IMR-90 (cell line): Measurements from ENCODE around the gene NGFR. TPM values are rescaled to one million over a fixed set of nuclear protein-coding genes. Genes with fewer than 3 reads are reported as not detected.

Experiments used
- ATAC-seq: fragments of 200-7000 bp; cut with Tn5 transposase; 2 replicates; pipeline ENCODE4 v1.9.1; 2020; ENCODE audit warnings: low read depth, mild to moderate bottlenecking, moderate library complexity
- BruUV-seq: library from RNA; stranded (reverse); fragments of 400-500 nt; replicated peaks from 2 replicates; lab custom pipeline; 2021; lab: Mats Ljungman, UMichigan
- CTCF ChIA-PET: fragments of 300-600 bp; formaldehyde crosslinking; extraction: SDS; loops from one replicate; lab custom pipeline; 2021; ENCODE audit warnings: antibody characterized with exemption; lab: Yijun Ruan, JAX
- POLR2A ChIA-PET: fragments of 300-600 bp; sonication (Branson Sonifier 250); formaldehyde crosslinking; loops from one replicate; lab custom pipeline; 2022; ENCODE audit warnings: antibody characterized with exemption; ENCODE audit not compliant: unreplicated experiment; lab: Charles Lee
- DNase-seq: peaks from one replicate; pipeline ENCODE4 v3.0.0; 2013
- H2AFZ ChIP-seq: replicated peaks from 2 replicates; pipeline ENCODE3; 2013; ENCODE audit warnings: low read length, mild to moderate bottlenecking; ENCODE audit not compliant: poor library complexity
- H2AK5ac ChIP-seq: 2 replicates; pipeline ENCODE4 v1.6.1; 2013; ENCODE audit warnings: low read depth, low read length, inconsistent platforms
- H2AK9ac ChIP-seq: replicated peaks from 2 replicates; pipeline ENCODE3; 2013; ENCODE audit warnings: mild to moderate bottlenecking, low read depth, low read length, moderate library complexity; ENCODE audit not compliant: poor library complexity
- H2BK120ac ChIP-seq: 2 replicates; pipeline ENCODE4 v1.6.1; 2013; ENCODE audit warnings: low read depth, low read length, inconsistent platforms
- H2BK15ac ChIP-seq: 3 replicates; pipeline ENCODE4 v1.6.1; 2013; ENCODE audit warnings: low read depth, low read length, inconsistent platforms
- H2BK20ac ChIP-seq: 2 replicates; pipeline ENCODE4 v1.6.1; 2013; ENCODE audit warnings: low read depth, mild to moderate bottlenecking, inconsistent platforms, low read length, moderate library complexity
- H2BK5ac ChIP-seq: 2 replicates; pipeline ENCODE4 v1.6.1; 2013; ENCODE audit warnings: mild to moderate bottlenecking, low read depth, low read length, inconsistent platforms; ENCODE audit not compliant: poor library complexity, severe bottlenecking
- H3K14ac ChIP-seq: replicated peaks from 2 replicates; pipeline ENCODE4 v1.6.1; 2013; ENCODE audit warnings: low read depth, low read length, inconsistent platforms
- H3K18ac ChIP-seq: 2 replicates; pipeline ENCODE4 v1.6.1; 2013; ENCODE audit warnings: low read depth, low read length, control low read depth
- H3K23ac ChIP-seq: 2 replicates; pipeline ENCODE4 v1.6.1; 2013; ENCODE audit warnings: low read depth, low read length, inconsistent platforms
- H3K27ac ChIP-seq: 2 replicates; pipeline ENCODE4 v1.5.1; 2013; ENCODE audit warnings: mild to moderate bottlenecking, control low read depth, low read length; ENCODE audit not compliant: insufficient read depth
- H3K27me3 ChIP-seq: 2 replicates; pipeline ENCODE4 v1.6.1; 2013; ENCODE audit warnings: low read length; ENCODE audit not compliant: control insufficient read depth, insufficient read depth
- H3K36me3 ChIP-seq: 2 replicates; pipeline ENCODE4 v1.6.1; 2013; ENCODE audit warnings: low read length, mixed read lengths; ENCODE audit not compliant: control insufficient read depth, insufficient read depth
- H3K4ac ChIP-seq: 2 replicates; pipeline ENCODE4 v1.6.1; 2013; ENCODE audit warnings: low read depth, low read length, inconsistent platforms
- H3K4me1 ChIP-seq: 2 replicates; pipeline ENCODE4 v1.6.1; 2013; ENCODE audit warnings: low read length, mixed read lengths; ENCODE audit not compliant: control insufficient read depth, insufficient read depth
- H3K4me2 ChIP-seq: 2 replicates; pipeline ENCODE4 v1.6.1; 2013; ENCODE audit warnings: low read depth, mild to moderate bottlenecking, control low read depth, low read length, moderate library complexity
- H3K4me3 ChIP-seq: 2 replicates; pipeline ENCODE4 v1.5.1; 2013; ENCODE audit warnings: low read depth, mild to moderate bottlenecking, control low read depth, low read length, moderate library complexity; ENCODE audit not compliant: insufficient read depth
- H3K56ac ChIP-seq: 2 replicates; pipeline ENCODE4 v1.6.1; 2013; ENCODE audit warnings: low read length, inconsistent platforms; ENCODE audit not compliant: insufficient read depth; ENCODE audit errors: extremely low read depth
- H3K79me1 ChIP-seq, 2 experiments: 2 replicates each; pipeline ENCODE4 v1.6.1; 2013; ENCODE audit warnings: low read length in 2 of 2, inconsistent platforms in 1 of 2, low read depth in 1 of 2
- H3K9ac ChIP-seq: 2 replicates; pipeline ENCODE4 v1.6.1; 2013; ENCODE audit warnings: low read depth, low read length, control low read depth
- H3K9me1 ChIP-seq: 2 replicates; pipeline ENCODE4 v1.6.1; 2013; ENCODE audit warnings: low read length, inconsistent platforms; ENCODE audit not compliant: insufficient read depth
- H3K9me3 ChIP-seq: 2 replicates; pipeline ENCODE4 v1.6.1; 2013; ENCODE audit warnings: low read length; ENCODE audit not compliant: control insufficient read depth, insufficient read depth
- H4K20me1 ChIP-seq: 2 replicates; pipeline ENCODE4 v1.6.1; 2013; ENCODE audit warnings: low read length, inconsistent platforms; ENCODE audit not compliant: insufficient read depth
- H4K5ac ChIP-seq: 2 replicates; pipeline ENCODE4 v1.6.1; 2013; ENCODE audit warnings: mild to moderate bottlenecking, low read depth, low read length, control low read depth
- H4K8ac ChIP-seq, 2 experiments: 2 replicates each; pipeline ENCODE4 v1.6.1; 2013; ENCODE audit warnings: low read depth in 2 of 2, low read length in 2 of 2, control low read depth in 1 of 2, inconsistent platforms in 1 of 2
- H4K91ac ChIP-seq: 2 replicates; pipeline ENCODE4 v1.6.1; 2013; ENCODE audit warnings: low read depth, low read length, inconsistent platforms; ENCODE audit not compliant: insufficient read depth
- FOS ChIP-seq: fragments of 150-350 bp; IDR thresholded peaks from 2 replicates; pipeline ENCODE4 v1.6.1; 2016; ENCODE audit warnings: low read depth, low read length
- MXI1 ChIP-seq: IDR thresholded peaks from 2 replicates; pipeline ENCODE4 v1.6.1; 2012; ENCODE audit warnings: low read depth, mild to moderate bottlenecking, low read length, moderate library complexity, borderline replicate concordance
- POLR2A ChIP-seq: IDR thresholded peaks from 2 replicates; pipeline ENCODE4 v1.6.1; 2012; ENCODE audit warnings: mild to moderate bottlenecking, low read depth, low read length
- WGBS, 2 experiments: methylation state at CpG; one replicate each; pipeline versions ENCODE4 v1.1.5 to v1.1.7; 2013; ENCODE audit warnings: missing lambda C conversion rate in 2 of 2; ENCODE audit not compliant: insufficient read length in 1 of 2; ENCODE audit errors: extremely low coverage in 2 of 2; 5-methylcytosine and 5-hydroxymethylcytosine counted together
- dilution Hi-C: fragments of 300-500 bp; cut with HindIII; formaldehyde crosslinking; loops from one replicate; pipeline ENCODE4 v1.14.3; 2018; ENCODE audit warnings: low sequenced_read_pairs; ENCODE audit not compliant: unreplicated experiment
- in situ Hi-C: fragments of 300-500 bp; cut with MboI; formaldehyde crosslinking; loops from 3 replicates; pipeline ENCODE4 v1.14.3; 2019; ENCODE audit warnings: low sequenced_read_pairs, inconsistent platforms, mixed read lengths
- intact Hi-C: fragments of 100-400 bp; cut with micrococcal nuclease; formaldehyde crosslinking; loops from 2 replicates; pipeline ENCODE4 v1.10.0; 2022
- polyA plus RNA-seq, 3 experiments: library from polyadenylated mRNA; depleted of rRNA; stranded (reverse); fragments of >200 nt; gene quantifications; 2 replicates each; pipeline ENCODE4 v1.2.3, GENCODE V29; 2012; ENCODE audit warnings: low replicate concordance in 1 of 3
- total RNA-seq: library from RNA; depleted of rRNA; stranded (reverse); fragments of >200 nt; gene quantifications from 2 replicates; pipeline ENCODE4 v1.2.3, GENCODE V29; 2012
- TF ChIP-seq, protein P1 (sequence below): fragments of 150-350 bp; IDR thresholded peaks from 2 replicates; pipeline ENCODE4 v1.6.1; 2016; ENCODE audit warnings: low read depth, mild to moderate bottlenecking, low read length, moderate library complexity, borderline replicate concordance

NGFR gene
- total and polyA plus RNA-seq, 2 of the 4 experiments (the other 2 are of a cell fraction), result 0.15 to 0.18 TPM

DNA sequence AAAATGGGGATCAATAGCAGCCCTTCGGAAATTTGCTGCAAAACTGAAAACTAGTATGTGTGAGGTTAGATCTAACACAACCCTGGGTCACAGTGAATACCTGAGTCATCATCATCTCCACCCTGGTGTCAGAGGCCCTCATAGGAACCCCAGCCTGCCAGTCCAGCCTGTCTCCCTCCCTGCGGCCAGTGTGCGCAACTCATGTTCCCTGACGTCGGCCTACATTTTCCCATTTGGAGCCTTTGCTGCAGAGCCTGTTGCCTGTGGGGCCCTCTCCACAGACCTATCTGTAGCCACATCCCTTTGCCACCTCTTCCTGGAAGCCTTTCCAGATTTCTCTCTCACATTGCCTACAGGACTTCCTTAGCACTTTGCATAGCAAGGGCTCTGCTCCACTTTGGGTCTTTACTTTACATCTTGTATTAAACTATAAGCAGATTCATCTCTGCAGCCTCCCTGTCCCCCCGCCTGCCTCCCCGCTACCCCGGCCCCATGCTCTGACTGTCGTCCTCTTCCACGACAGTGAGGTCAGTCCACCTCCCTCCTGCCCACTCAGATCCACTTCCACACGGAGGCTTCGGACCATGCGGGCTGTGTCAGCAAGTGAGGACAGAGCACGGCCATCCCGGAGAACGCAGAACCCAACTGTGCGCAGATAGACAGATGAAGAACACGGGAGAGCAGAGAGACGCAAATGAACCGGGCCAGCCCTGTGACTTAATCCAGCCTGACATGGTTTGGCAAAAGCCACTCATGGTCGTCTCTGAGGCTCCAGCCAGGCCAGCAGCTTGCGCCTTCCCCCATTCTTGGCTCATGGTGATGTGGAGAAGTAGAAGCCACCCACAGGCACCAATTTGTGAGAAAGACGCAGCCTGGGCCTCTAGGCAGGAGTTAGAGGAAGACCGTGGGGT lies 31.0 kb downstream of the NGFR start (continued):
- no peak for TF ChIP-seq MXI1

DNA sequence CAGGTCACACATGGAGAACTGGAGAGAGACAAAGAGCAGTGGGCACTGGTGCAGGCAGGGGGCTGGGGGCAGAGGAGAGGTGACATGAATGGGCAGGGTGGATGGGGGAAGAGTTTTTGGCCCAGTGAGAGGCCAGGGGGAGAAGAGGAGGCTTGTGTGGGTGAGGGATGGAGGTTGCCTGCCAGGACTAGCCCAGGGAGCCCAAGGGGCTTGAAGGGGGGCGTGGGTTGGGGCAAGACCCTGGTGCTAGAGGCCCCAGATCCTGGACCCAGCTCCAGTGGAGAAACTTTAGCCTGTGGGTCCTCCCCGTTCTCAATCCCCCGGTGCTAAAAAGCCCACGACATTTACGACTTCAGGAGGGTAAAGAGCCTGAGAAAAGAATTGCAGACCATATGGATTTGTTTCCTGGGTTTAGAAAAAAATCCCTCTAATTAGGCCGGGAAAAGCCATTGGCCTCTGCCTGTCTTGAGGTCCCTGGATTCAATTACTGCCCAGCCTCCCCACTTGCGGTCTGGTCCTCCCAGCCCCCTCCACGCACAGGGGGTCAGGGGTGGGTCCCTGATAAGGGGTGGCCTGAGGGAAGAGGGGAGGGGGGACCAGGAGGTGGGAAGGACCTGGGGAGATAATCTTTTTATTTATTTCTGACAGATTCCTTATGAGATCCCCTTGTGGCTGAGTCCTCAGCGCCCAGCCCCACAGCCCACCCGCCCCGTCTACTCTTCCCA lies 33.0 kb downstream of the NGFR start:
- Histone ChIP-seq H3K56ac (no peak overlapping the region), H2BK20ac (no peak overlapping the region), H3K9ac (no peak overlapping the region), H4K8ac (no peak overlapping the region), H3K79me1 (no peaks in the 10 kb centered on the region), H3K9me1 (no peaks in the 10 kb centered on the region), H2AK5ac (no peak overlapping the region), H3K9me3 (no peaks in the 10 kb centered on the region), H3K36me3 (no peaks in the 10 kb centered on the region), H3K18ac (no peak overlapping the region), H4K20me1 (no peaks in the 10 kb centered on the region), H3K4me3 (no peak overlapping the region), H2AK9ac (no peak overlapping the region), H3K27me3 (peaks cover 65% of the 10 kb centered on the region), H3K14ac (no peak overlapping the region), H4K91ac (no peak overlapping the region), H2BK15ac (no peak overlapping the region), H2BK5ac (no peak overlapping the region), H3K4ac (no peak overlapping the region), H3K4me2 (no peak overlapping the region), H3K27ac (no peak overlapping the region), H2AFZ (no peak overlapping the region), H2BK120ac (no peak overlapping the region), H3K23ac (no peak overlapping the region), H4K5ac (no peak overlapping the region), H3K4me1 (no peaks in the 10 kb centered on the region)
- BruUV-seq, result no TSS peak
- ATAC-seq, result no peak
- CTCF ChIA-PET, result no interaction called here
- POLR2A ChIA-PET, result no interaction called here
- no peak for TF ChIP-seq FOS
- TF ChIP-seq, protein P1, sequence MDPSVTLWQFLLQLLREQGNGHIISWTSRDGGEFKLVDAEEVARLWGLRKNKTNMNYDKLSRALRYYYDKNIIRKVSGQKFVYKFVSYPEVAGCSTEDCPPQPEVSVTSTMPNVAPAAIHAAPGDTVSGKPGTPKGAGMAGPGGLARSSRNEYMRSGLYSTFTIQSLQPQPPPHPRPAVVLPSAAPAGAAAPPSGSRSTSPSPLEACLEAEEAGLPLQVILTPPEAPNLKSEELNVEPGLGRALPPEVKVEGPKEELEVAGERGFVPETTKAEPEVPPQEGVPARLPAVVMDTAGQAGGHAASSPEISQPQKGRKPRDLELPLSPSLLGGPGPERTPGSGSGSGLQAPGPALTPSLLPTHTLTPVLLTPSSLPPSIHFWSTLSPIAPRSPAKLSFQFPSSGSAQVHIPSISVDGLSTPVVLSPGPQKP, result no peak
- no peak for TF ChIP-seq POLR2A
- WGBS, 2 experiments, result 41% methylated on average over 5 of the region's 11 CpGs; no CpG with 5 or more reads in 1 of the 2 experiments
- intact Hi-C loops (no loop called here), in situ Hi-C loops (no loop called here), dilution Hi-C loops (no loop called here)
- DNase-seq, result no peak
